Immature natural killer cell (primary cell): ENCODE results near the gene IGFL3. TPM values are rescaled to one million over a fixed set of nuclear protein-coding genes. Genes with fewer than 3 reads are reported as not detected.

Experiments used
- DNase-seq, 3 donors: peaks; one replicate each; pipeline ENCODE4 v3.0.0; 2022; ENCODE audit warnings: mixed read lengths in 1 of 3
- H3K27ac Mint-ChIP-seq, 6 donors: one replicate each; pipeline ENCODE4 v1.8.0; 2020; ENCODE audit warnings: mixed read lengths in 6 of 6, mild to moderate bottlenecking in 5 of 6, inconsistent platforms in 4 of 6, moderate library complexity in 3 of 6
- H3K27me3 Mint-ChIP-seq, 3 donors: one replicate each; pipeline ENCODE4 v1.8.0; 2020 to 2021; ENCODE audit warnings: low read depth in 3 of 3, mild to moderate bottlenecking in 3 of 3, mixed read lengths in 3 of 3, moderate library complexity in 3 of 3, inconsistent platforms in 1 of 3
- H3K36me3 Mint-ChIP-seq, 3 donors: one replicate each; pipeline ENCODE4 v1.8.0; 2020; ENCODE audit warnings: mixed read lengths in 3 of 3, inconsistent platforms in 2 of 3, mild to moderate bottlenecking in 2 of 3
- H3K4me1 Mint-ChIP-seq, 2 donors: one replicate each; pipeline ENCODE4 v1.8.0; 2020; ENCODE audit warnings: inconsistent platforms in 2 of 2, mild to moderate bottlenecking in 2 of 2, mixed read lengths in 2 of 2, moderate library complexity in 1 of 2
- H3K4me3 Mint-ChIP-seq, 5 donors: one replicate each; pipeline ENCODE4 v1.8.0; 2020; ENCODE audit warnings: mild to moderate bottlenecking in 5 of 5, mixed read lengths in 5 of 5, inconsistent platforms in 3 of 5, moderate library complexity in 3 of 5
- H3K9me3 Mint-ChIP-seq, 6 donors: one replicate each; pipeline ENCODE4 v1.8.0; 2020; ENCODE audit warnings: mild to moderate bottlenecking in 6 of 6, mixed read lengths in 6 of 6, inconsistent platforms in 4 of 6, moderate library complexity in 3 of 6
- polyA plus RNA-seq, 3 donors: library from polyadenylated mRNA; unstranded; fragments of 300-500 nt; fragmentation: Illumina TruSeq; gene quantifications; one replicate each; pipeline ENCODE4 v1.2.3, GENCODE V29; 2021

Gene IGFL3
- polyA plus RNA-seq, 3 donors from 2014 or later = not detected

DNA sequence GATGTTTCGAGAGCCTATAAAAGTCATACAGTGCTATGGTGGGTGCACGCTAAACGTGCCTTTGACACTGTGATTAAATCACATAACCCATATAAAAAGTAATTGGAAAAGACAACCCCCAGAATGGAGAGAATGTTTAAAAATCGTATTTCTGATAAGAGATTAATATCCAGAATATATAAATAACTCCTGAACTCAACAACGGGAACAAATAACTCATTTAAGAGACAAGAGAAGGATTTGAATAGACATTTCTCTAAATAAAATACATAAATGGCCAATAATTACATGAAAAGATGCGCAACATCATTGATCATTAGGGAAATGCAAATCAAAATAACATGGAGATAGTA is 46.7 kb downstream of the IGFL3 start:
- DNase-seq = no peak
- Mint-ChIP-seq H3K9me3 (peaks cover 0 to 3% (median 0%) of the 10 kb centered on the region in 6 donors), H3K36me3 (peaks cover 0 to 4% (median 2%) of the 10 kb centered on the region in 3 donors), H3K4me1 (peaks cover 0 to 3% of the 10 kb centered on the region in 2 donors), H3K27ac (no peak overlapping the region), H3K27me3 (peaks cover 10 to 40% (median 25%) of the 10 kb centered on the region in 3 donors), H3K4me3 (peak overlapping the region in 1 of 5 donors; percentile 24)

DNA sequence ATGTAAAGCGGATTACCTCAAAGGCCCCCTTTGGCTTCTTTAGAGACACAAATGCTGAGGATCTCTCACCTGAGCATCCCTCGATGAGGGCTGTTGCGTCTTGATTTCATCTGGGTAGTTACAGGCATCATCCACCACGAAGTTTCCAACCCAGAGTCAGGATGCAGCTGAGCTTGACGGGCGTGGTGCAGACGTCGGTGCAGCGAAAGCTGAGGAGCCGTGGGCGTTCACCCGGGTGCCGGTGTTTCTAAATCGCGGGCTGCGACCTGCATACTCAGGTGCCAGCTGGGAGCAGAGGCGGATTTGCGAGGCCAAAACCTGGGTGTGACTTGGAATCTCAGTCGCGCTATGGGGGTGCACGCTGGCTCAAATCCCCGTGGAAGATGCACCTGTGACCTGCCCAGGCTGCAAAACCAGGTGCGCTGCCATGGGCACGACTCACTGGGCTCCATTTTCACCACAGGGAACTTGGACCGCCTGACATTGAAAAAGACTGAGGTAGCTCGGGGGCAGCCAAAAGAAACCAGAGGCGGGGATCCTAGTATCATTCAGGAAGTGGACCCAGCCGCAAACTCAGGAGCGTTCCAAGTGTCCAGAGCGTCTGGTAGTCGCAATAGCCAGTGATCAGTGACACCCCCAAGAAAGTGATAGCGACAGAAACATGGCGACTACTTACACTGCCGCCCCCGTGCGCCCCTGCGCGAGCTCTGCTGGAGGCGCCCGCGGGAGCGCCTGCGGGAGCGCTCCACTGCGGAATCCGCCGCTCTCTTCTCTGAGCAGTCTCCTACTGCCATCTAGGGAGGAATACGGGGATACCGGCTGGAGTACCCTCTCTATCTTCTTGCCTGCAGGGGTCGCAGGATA is 47.3 kb downstream of the IGFL3 start:
- peaks cover 8 to 37% (median 21%) of the 10 kb centered on the region in 3 donors for H3K27me3 Mint-ChIP-seq
- DNase-seq = no peak
- no peak overlapping the region for H3K27ac Mint-ChIP-seq
- H3K4me3 Mint-ChIP-seq = no peak overlapping the region
- peaks cover 0 to 4% (median 2%) of the 10 kb centered on the region in 3 donors for H3K36me3 Mint-ChIP-seq
- H3K9me3 Mint-ChIP-seq = peaks cover 0 to 3% (median 0%) of the 10 kb centered on the region in 6 donors
- H3K4me1 Mint-ChIP-seq = peaks cover 0 to 3% of the 10 kb centered on the region in 2 donors

DNA sequence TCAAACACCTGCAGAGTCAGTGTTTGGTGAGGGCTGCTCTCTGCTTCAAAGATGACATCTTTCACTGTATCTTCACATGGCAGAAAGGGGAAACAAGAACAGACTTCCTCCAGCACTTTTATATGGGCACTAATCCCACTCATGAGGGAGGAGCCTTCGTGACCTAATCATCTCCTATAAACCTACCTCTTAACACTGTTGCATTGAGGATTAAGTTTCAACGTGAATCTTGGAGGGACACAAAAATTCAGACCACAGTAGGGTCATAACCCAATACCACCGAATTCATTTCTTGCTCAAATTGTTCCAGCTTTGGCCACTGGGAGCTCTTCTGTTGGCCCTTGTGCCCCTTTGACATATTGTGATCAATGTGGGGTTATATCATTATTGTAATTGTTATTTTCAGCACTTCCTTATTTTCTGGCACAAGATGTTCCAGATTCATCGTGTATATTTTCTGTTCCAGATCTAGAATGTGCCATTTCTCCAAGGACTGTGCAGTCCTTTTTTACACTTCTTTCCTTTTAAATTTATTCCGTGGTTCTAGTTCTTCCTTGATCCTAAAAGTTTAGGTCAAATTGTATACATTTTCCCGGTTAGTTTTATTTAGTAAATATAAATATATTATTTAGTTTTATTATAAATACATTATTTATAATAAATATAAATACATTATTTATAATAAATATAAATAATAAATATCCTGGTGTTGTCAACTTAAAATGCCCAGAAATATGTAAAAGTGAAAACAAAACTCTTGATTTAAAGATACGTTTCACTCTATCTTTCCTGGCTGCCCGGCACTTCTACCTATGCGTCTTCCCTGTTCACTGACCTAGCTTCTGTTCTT is 48.2 kb downstream of the IGFL3 start:
- Mint-ChIP-seq H3K4me1 (peaks cover 0 to 3% of the 10 kb centered on the region in 2 donors), H3K36me3 (peaks cover 0 to 4% (median 2%) of the 10 kb centered on the region in 3 donors), H3K9me3 (peaks cover 0 to 3% (median 0%) of the 10 kb centered on the region in 6 donors), H3K27me3 (peaks cover 10 to 30% (median 21%) of the 10 kb centered on the region in 3 donors), H3K4me3 (no peak overlapping the region), H3K27ac (no peak overlapping the region)
- no peak for DNase-seq

GRCh38 chr19:46073268-46073922 is 51.1 kb downstream of the IGFL3 start:
- Mint-ChIP-seq H3K9me3 (no peaks in the 10 kb centered on the region), H3K4me3 (no peak overlapping the region), H3K27ac (no peak overlapping the region), H3K36me3 (peaks cover 0 to 4% (median 2%) of the 10 kb centered on the region in 3 donors), H3K27me3 (peaks cover 10 to 31% (median 13%) of the 10 kb centered on the region in 3 donors), H3K4me1 (peaks cover 0 to 3% of the 10 kb centered on the region in 2 donors)
- DNase-seq = no peak

Other genes starting within 250 kb of the IGFL3 start
- gene IRF2BP1, start 238.5 kb downstream of the IGFL3 start, polyA plus RNA-seq = 1 to 10 TPM; 3.4 to 9.4 (median 7.0) TPM
- under 1 TPM; 0.12 to 0.45 (median 0.13) TPM for gene MYPOP, start 222.1 kb downstream of the IGFL3 start, polyA plus RNA-seq
- gene NANOS2, start 209.9 kb downstream of the IGFL3 start, polyA plus RNA-seq = not detected
- gene NOVA2, start 150.8 kb downstream of the IGFL3 start, polyA plus RNA-seq = not detected
- gene CCDC61, start 129.2 kb downstream of the IGFL3 start, polyA plus RNA-seq = 1 to 10 TPM; 5.7 to 9.8 (median 6.1) TPM
- not detected for gene PGLYRP1, start 101.6 kb downstream of the IGFL3 start, polyA plus RNA-seq
- not detected for gene IGFL4, start 83.7 kb downstream of the IGFL3 start, polyA plus RNA-seq
- not detected for gene IGFL2, start 23.6 kb upstream of the IGFL3 start, polyA plus RNA-seq
- not detected for gene IGFL1, start 105.1 kb upstream of the IGFL3 start, polyA plus RNA-seq
- gene HIF3A, start 172.4 kb upstream of the IGFL3 start, polyA plus RNA-seq = not detected
- 10 to 100 TPM; 25.0 to 80.9 (median 63.8) TPM for gene PPP5C, start 222.4 kb upstream of the IGFL3 start, polyA plus RNA-seq